Fibroblast of pulmonary artery (primary cell): ENCODE results near the gene MOB1B.
"Not testable (repeated sequence)": the region's sequence is repeated elsewhere in the genome, so short reads cannot be mapped to it uniquely, and the experiment has no call there.

ENCODE experiments used
- DNase-seq: peaks from one replicate; pipeline ENCODE4 v3.0.0-alpha.2; 2010; ENCODE audit warnings: low read depth
- H3K4me3 ChIP-seq: replicated peaks from 2 replicates; pipeline ENCODE4 v1.5.1; 2011; ENCODE audit warnings: low read depth, mild to moderate bottlenecking, control low read depth, low read length, moderate library complexity
- CTCF ChIP-seq: IDR thresholded peaks from 2 replicates; pipeline ENCODE4 v1.5.1; 2011; ENCODE audit warnings: mild to moderate bottlenecking, control low read depth, low read length, inconsistent platforms; ENCODE audit errors: missing control alignments

MOB1B gene

GRCh38 chr4:71006203-71006907 is 104.2 kb downstream of the MOB1B start:
- no peak overlapping the region for H3K4me3 ChIP-seq
- no peak for TF ChIP-seq CTCF
- no peak for DNase-seq

GRCh38 chr4:71008196-71008595 is 106.0 kb downstream of the MOB1B start:
- DNase-seq: no peak
- TF ChIP-seq CTCF: no peak
- no peak overlapping the region for H3K4me3 ChIP-seq

DNA sequence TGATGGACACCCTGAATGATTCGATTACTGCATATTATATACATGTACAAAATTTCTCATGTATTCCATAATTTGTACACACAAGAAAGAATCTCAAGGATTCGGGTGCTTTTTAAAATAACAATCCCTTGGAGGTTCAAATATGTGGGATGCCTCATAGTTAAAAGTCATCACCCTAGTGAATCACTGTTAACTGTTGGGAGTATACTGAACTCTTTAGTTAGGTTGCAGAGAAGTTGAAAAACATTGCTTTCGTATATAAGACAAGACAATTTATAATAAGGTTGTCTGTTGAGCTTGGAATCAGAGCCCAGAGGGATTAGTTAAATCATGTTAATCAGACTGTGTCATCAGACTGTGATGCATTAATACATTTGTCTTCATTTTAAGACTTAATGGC is 106.9 kb downstream of the MOB1B start:
- no peak overlapping the region for H3K4me3 ChIP-seq
- DNase-seq: peak; percentile 14
- TF ChIP-seq CTCF: no peak

DNA sequence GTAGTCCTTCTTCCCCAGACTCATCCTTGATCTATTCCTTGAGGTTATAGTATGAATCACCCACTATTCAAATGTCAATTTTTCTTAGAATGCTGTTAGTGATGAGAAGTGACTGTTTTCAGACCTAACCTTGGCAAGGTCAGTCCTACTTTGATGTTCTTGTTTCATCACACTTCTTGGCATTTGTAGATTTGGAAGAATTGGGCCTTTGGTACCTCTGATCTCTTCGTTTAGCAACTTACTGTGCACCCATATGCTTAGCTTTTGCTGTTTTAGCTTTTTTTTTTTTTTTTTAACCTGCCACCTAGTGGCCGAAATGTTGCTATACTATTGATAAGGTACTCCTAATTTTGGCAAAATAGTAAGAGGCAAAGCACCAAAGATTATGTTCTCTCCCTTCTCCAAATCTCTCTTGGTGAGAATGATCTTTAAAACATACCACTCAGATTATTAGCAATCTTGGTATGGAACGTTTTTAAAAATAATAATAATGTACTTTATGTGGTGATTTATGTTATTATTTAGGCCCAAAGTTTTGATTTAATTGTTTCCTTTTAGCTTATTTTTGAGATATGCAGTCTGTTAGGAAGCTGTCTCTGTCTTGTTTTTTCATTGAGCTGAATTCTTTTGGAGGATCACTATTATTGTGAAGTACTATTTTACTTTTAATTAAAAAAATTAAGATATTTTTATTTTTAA is 107.9 kb downstream of the MOB1B start:
- DNase-seq: peak; percentile 71
- H3K4me3 ChIP-seq: no peak overlapping the region
- peak; percentile 64 for TF ChIP-seq CTCF

DNA sequence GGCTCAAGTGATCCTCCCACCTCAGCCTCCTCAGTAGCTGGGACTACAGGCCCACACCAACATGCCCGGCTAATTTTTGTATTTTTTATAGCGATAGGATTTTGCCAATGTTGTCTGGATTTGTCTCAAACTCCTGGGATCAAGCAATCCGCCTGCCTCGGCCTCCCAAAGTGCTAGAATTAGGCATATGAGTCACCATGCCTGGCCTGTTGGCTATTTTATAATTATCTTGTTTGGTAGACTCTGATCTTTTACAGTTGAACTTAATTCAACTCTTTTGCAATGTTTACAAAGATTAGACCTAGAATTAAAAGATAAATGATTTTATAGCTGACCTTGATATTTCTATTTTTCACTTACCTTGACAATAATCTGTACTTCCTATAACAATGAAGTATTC is 109.3 kb downstream of the MOB1B start:
- TF ChIP-seq CTCF: no peak
- H3K4me3 ChIP-seq: no peak overlapping the region
- no peak for DNase-seq

- not testable (repeated sequence) for DNase-seq
These were observed 115.2 kb downstream of the MOB1B start for GRCh38 chr4:71017391-71017790.

DNA sequence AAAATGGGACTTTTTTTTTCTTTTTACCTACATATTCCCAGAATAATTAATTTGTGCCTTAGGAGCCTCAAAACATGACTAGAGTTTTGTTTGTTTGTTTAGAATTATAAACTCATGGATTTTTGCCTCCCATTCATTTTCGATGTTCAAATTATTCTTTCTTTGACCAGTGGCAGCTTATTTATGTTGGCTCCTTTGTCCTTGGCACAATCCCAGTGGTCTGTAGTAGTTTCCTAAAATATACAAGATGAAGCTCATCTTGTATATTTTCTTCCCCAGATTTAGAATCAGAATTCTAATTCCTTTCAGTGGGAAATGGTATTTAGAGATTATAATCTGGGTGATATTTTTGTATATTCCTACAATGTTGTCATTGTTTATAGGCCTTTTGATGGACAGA is 118.4 kb downstream of the MOB1B start:
- DNase-seq: peak; percentile 33
- TF ChIP-seq CTCF: no peak
- no peak overlapping the region for H3K4me3 ChIP-seq

More at GRCh38 chr4:71017391-71017790, 115.2 kb downstream of the MOB1B start:
- H3K4me3 ChIP-seq: not testable (repeated sequence)
